ENCODE data around the gene RPIA. TPM values are rescaled to one million over a fixed set of nuclear protein-coding genes. Genes with fewer than 3 reads are reported as not detected.

Gene RPIA
- 8.6 and 10.5 TPM in 2 replicates for total RNA-seq (2014; rRNA removed; shearing (Covaris generic))

DNA sequence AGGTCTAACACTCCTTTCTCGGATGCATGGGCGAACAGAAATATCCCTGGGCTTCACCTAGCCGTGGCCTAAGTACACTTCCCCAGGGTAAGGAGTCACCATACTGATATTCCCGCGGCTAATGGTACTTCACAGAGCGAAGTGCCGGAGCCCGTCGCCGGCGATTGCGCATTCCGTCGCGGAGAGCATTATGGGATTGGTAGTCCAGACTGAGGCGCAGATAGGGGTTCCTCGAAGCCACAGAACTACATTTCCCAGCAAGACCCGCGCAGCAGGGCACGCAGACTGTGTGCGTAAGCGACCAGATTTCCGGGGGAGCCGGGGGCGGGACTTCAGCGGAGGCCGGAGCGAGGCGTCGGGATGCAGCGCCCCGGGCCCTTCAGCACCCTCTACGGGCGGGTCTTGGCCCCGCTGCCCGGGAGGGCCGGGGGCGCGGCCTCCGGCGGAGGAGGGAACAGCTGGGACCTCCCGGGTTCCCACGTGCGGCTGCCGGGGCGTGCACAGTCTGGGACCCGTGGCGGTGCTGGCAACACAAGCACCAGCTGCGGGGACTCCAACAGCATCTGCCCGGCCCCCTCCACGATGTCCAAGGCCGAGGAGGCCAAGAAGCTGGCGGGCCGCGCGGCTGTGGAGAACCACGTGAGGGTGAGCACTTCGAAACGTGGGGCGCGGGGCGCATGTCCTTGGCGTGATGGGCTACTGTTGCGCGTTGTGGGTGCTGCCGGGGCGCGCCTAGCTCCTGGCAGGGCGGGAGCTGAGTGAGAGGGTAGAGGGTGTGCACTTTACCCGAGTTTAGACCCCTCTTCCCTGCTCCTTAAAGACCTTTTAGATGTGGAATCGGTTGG lies at the start of gene RPIA:
Gene RPIA, plus strand, starts transcription at position 335 of the 845 bp plus-strand sequence. Its CDS starts 26 bp downstream, at position 361.

Other genes starting within 250 kb of the RPIA start
- gene FOXI3, start 239.0 kb upstream of the RPIA start, total RNA-seq (2014; rRNA removed; shearing (Covaris generic)) = 0.08 TPM in 1 of 2 replicates, not detected in the other
- 8.5 and 10.3 TPM in 2 replicates for gene EIF2AK3, start 64.2 kb upstream of the RPIA start, total RNA-seq (2014; rRNA removed; shearing (Covaris generic))